Measurements from ENCODE around the gene FZR1.
A peak's percentile ranks its signal among the peaks of the same experiment; 100 is the strongest.

The FZR1 gene

DNA sequence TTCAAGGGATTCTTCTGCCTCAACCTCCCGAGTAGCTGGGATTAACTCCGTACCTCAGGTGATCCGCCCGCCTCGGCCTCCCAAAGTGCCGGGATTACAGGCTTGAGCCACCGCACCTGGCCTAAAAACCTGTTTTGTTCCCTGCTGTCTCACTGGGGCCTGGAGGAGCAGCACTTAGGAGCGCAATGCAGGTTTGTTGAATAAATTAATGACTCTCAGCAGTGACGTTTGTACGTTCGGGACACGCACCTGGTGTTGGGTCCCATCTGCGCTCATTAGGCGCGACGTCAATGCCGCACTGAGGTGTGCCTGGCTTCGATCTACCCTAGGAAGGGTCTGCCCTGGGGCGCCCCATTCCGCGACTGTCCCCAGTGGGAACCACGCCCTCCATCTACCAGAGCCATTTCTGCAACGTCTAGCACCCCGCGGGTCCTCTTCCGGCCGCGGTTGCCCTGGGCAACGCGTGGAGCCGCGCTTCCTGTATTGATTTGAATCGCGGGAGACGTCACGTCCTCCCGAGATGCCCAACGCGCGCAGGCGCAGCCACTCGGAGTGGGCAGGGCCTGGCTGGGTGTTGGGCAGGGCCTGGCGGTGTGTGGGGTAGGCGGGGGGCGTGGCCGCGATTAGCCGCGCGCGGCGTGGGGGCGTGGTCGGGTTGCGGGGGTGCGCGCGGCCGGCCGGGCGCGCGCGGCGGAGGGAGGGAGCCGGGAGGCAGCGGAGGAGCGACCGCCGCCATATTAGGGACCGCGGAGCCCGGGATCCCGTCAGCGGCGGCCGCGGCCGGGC lies at the start of gene FZR1:
Gene FZR1 (plus strand): TSS at position 714 of the 786 bp plus-strand sequence. CDS start 16,679 bp downstream, outside the sequence.
- peak; percentile 88 to 94 for ATAC-seq

DNA sequence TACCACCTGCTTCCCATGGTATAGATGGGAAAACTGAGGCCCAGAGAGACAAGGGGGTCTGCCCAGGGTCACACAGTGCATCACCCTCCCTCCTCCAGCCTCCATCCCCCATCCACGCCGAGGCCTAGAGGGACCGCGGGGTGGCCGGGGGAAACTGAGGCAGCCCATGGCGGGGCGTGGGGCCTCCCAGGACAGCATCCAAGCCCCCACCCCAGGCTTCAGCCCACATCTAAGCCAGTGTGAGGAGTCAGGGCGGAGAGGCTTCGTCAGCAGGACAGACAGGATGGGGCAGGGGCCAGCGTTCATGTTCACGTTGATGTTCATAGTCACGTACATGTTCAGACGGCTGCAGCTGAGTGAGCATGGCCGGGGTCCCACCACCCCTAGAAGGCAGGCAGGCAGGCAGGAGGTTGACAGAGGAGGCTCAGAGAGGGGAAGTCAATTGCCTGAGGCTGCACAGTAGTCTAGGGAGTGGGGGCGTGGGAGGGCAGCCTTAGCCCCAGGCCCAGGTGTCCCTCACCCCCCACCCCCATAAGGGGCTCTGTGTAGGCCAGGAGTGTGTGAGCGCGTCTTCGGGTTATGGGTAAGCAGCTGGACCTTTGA lies 49.1 kb upstream of the FZR1 start:
- no peak for ATAC-seq

DNA sequence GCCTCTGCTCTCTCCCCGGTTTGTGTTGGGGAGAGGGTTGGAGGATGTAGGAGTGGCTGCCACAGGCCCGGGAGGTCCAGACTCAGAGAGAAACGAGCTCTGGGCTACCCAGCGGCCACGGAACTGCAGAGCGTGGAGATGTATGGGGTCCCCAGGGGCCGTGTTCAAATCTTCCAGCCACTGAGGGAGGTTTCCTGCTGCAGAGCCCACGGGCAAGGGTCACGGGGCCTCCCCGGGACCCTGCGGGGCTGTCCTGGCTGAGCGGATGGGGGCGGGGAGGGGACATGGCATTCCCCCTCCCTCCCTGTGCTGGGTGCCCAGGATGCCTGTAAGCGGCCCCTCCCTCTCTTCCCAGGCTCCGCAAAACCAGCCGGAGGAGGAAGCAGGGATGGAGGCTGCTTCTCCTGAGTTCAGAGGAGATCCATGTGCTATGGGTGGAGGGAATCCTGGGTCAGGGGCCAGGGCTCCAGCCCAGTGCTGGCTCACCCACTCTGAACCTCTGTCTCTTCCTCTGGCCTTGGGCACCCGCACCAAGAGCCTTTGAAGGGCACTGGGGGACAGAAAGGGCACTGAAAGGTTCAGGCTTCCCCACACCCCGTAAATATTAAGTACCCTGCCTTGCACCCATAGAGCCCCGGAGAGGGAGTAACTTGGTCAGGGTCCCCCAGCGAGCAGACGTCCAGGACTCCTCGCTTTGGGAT lies 48.4 kb upstream of the FZR1 start:
- no peak for ATAC-seq

DNA sequence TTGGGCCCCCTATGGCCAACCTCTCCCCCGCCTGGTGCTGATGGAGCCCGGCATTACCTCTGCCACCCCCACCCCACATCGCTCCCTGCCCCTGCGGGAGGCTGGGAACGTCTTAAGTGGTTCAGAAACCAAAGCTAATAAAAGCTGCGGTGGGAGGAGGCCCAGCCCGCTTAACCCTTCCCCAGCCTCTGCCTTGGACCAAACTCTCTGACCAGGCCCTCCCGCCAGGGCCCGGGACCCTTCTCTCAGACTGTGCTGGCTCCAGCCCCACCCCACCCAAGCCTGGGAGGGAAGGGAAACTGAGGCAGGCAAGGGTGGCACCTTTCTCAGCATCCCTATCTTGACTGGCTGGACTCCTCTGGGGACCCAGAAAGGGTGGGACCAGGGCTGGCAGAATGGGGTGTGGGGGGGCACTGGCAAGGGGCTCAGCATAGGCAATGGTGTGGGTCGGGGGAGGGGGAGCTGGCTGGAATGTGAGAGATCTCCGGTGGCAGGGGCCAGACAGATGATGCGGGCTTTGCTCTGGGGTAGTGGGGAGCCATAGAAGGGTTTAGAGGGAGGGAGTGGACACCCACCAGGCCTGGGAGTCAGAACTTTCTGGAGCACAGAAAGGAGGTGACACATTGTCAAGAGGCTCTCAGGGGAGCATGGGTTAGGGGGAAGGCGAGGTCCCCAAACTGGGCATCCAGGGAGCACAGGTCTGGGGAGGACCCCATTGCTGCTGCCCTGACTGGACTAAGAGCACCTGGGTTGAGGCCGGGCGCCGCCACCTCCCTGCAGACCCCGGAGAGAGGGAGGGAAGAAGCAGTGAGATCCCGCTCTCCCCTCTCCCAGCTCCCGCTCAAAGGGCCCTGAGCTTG lies 47.7 kb upstream of the FZR1 start:
- ATAC-seq, result no peak

DNA sequence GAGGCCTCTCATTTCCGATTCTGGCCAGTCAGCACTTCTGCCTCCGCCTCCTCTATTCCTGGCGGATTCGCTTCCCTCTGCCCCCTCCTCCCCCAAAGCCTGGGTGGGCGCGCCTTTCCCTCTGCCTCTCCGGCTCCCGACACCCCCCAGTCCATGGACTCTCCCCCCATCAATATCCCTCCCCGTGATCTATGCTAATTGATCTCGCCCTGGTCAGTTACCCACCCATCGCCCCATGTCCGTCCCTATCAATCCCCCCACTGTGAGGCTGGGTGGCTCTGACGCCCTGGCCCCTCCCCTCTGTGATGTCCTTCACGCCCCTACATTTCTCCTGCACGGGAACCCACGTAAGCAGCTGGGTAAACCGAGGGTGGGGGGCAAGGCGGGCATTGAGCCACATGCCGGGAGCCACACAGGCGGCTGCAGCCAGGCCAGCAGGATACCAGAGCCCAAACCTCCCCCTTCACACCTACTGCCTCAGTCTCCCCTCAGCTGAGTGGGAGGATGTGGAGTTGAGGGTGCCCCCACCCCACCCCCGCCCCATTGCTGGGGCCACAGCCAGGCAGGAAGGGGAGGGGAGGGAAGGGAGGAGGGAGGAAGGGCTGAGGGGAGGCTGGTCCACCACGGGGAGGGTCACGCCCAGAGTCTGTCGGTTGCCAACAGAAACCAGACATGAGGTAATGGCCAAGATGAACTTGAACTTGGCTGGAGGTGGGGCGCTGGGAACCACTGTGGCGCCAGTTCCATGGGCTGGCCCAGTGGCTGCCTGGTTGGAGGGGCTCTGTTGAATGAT lies 46.8 kb upstream of the FZR1 start:
- ATAC-seq, result no peak

DNA sequence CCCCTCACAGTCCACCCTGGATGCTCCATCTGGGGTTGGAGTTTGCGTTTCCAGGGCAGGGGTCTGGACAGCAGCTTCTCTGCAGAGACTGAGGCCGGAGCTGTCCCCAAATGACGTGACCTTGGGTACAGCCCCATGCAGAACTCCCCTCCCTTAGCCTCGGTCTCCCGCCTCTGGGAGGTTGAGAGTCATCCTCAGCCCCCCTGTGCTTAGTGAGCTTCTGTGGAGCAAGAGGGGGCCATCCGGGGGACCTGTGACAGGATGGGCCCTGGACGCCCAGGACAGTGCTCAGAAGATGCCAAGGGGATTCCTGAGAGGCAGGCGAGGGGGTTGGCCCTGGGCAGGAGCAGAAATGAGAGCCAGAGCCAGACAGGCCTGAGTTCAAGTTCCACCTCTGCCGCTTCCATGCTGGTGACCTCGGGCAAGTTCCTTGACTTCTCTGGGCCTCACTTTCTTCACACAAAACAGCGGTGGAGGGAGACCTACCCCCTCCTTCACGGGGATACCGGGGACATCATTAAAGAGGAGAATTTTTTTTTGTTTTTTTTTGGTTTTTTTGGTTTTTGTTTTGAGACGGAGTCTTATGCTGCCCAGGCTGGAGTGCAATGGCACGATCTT lies 46.0 kb upstream of the FZR1 start:
- ATAC-seq, result no peak

DNA sequence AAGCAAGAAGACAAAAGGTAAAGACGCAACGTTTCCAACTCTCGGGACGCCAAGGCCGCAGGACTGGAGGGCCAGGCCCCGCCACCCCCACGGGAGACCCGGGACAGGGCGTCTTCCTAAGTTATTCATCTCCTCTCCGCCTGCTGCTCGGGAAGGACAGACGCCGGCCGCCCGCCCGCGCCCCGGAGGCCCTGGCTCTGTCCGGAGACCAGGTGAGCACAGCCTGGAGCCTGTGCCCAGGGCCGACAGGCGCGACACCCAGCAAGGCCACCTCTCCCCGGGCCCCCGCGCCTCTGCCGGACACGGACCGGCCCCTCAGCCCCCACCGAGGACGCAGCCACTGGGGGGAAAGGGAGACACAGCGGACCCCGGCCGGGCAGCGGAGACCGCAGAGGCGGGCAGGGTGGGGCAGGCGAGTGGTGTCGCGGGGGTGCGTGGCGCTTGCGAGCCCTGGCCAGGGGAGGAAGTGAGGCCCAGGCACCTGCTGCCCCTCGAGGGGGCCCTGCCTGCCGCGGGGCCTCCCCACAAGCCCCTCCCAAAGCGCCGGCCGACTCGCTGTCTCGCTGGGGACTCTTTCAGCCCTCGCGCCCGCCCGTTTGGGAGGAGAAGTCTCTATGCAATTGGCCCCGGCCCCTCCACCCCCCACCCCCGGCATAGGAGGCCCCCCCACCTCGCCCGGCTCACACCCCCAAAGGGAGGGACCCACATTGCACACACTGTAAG lies 43.0 kb upstream of the FZR1 start:
- no peak for ATAC-seq

DNA sequence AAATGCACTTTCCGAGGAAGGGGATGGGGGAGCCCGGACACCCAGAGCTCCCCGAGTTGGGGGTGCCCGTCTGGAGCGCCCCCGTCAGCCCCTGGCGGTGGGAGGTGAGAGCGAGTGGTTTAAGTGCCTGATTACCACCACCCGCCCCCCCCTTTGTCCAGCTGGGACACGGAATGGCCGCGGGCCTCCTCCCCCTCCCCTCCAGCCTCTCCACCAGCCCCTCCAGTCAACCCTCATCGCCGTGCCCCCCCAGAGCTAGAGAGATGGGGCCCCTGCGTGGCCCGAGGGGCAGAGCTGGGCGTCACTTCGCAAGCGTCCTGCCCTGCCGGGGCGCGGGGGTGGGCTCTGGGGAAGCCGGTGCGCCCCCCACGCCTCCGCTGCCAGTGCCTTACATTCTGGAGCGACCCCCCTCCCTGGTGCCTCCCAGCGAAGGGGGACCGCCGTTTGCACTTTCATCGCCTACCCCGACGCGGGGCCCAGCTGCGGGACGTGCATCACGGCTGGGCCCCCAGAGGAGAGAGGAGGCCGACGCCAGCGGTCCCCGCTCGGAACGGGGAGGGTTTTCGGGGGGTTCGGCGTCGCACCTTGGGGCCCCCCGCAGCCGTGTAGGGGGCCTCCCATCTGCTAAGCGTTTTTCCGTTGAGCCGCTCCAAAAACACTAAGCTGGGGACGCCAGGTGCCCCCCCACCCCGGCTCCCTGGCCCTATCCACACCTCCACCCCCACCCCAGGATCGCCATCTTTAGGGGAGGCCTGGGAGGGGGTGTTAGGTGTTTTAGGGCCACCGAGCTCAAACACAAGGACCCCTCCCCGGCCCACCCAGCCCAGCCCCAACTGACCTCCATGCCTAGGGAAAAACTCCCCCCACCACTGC lies 42.2 kb upstream of the FZR1 start:
- no peak for ATAC-seq

DNA sequence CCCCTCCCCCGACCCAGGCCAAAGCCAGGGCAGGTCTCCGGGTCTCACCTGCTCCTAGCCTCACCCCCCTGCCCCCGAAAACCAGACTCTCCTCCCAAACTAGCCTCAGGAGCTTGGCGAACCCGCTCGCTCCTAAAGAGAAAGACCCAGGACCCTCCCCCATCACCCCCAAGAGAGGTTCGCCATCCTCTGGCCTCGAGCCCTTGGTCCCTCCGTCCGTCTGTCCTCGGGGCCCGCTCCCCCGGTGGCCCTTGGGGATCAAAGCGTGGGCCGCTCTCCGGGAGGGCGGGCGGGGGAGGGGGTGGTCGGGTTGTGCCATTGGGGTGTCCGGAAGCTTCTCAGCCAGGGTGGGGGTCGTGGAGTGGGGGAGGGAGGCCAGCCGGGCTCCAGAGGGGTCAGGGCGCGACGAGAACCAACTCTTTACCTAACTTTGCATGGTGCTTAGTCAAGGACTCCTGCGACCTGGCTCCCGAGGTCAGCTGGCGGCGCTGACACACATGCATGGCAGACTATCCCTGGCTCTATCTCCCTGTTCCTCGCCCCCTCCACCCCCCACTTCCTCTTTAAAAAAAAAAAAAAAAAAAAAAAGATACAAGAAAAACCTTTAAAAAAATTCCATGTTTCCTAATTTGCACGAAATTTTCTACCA lies 41.4 kb upstream of the FZR1 start:
- no peak for ATAC-seq

DNA sequence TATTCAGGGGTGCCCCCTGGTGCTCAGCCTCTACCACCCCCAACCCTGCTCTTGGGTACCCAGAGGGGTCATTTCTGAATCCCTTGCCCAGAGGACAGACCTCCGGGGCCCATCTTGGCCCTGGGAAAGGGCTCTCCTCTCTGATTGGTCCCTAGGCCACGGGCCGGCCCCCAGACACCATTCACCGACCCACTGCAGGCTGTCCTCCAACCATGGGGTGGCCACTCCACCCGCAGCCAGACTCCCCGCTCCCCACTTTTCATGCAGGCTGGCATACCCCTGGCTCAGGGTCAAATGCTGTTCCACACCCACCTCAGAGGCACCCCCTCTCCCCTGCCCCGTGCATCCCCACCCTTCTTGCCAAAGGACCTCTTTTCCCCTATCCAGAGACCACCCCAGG lies 40.6 kb upstream of the FZR1 start:
- ATAC-seq, result no peak

DNA sequence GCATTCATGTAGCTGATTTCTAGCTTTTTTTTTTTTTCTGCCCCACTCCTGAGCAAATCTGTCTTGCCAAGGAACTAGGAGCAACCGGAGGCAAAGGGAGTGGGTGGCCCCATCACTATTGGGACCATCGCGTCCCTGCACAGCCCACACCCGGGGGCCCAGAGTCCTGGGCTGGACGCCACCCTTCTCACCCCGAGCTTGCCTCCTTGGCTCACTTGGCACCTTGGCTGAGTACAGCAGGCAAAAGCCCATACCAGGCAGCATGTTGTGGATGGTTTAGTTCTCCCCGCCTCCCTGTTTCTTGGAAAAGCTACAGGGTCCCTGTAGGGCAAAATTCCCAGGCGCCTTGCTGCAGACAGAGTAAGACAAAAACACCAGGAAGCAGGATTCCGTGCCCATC lies 39.5 kb upstream of the FZR1 start:
- ATAC-seq, result no peak

DNA sequence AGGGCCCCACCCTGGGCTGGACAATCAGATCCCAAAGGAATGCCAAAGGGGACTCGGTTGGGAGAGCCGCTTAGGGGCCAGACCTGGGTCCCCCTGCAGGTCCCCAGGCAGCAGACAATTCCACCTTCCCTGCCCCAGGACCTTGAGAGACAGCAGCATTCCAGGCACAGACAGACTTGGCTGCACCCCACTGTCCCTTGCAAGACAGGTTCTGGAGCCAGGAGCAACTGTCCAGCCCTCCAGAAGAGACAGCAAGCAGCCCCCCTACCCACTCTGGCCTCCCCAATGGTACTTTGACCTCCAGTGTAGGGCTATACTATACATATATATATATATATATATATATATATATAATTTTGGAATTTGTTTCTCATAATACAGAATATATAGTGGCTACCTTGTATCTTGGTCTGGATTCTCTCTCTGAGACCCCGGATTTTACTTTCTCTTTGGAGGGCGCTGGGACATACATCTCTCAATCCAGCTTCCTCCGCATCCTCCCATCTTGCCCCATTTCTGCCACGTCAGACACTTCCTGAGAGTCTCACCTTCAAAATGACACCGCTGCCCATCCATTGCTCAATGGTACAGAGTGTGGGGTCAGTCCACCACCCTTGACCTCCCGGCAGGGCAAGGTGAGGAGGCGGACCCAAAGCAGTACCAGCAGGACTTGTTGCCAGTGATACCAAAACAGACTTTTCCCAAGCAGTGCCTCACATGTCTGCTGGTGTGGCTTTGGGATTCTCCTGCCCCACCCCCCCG lies 38.5 kb upstream of the FZR1 start:
- ATAC-seq, result no peak

DNA sequence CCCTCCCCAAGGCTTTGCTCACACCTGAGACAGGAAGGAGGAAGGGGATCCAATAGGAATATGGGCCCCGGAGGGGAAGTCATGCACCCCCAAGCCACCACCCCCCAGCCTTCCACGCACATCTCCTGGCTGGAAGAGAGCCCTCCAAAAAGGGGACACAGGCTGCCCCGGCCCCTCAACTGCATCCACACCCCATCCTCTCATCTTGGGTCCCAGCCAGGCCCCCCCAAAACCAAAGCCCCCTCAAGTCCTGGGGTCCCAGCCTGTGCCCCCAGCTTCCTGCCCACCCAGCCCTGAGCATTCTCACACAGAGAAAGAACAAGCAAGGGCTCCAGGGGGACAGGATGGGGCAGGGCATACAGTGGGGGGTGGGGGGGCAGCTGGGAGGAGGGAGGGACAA lies 37.9 kb upstream of the FZR1 start:
- ATAC-seq, result no peak

DNA sequence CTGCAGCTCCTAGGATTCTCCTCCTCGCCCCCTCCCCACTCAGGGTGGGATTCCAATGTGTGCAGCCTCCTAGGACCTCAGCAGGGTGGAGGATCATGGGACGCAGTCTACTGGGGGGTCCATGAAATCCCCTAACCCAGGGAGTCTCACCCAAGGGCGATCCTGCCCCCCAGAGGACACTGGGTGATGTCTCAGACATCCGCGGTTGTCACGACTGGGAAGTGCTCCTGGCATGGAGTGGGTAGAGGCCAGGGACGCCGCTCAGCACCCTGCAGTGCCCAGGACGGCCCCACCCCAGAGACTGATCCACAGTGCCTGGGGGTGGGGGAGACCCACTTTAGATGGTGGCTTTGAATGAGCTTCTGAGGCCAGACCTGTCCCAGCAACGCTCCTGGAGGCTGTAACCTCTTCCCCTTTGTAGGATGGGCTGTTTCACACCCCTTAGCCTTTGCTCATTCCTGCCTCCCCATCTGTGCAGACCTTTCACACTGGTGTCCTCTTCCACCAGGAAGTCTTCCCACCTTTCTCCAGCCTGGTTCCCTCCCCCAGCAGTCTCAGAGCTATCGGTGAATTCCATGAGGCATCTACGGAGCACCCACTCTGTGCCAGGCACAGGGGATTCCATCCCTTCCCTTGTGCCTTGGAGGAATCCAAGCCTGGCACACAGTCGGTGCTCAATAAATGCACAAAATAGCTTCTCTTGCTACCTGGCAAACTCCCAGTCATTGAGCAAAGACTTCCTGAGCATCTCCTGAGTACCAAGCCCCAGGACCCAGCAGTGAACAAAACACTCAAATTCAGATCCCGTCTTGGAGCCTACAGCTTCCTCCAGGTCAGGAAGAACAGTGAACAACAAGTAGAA lies 36.2 kb upstream of the FZR1 start:
- ATAC-seq, result no peak

DNA sequence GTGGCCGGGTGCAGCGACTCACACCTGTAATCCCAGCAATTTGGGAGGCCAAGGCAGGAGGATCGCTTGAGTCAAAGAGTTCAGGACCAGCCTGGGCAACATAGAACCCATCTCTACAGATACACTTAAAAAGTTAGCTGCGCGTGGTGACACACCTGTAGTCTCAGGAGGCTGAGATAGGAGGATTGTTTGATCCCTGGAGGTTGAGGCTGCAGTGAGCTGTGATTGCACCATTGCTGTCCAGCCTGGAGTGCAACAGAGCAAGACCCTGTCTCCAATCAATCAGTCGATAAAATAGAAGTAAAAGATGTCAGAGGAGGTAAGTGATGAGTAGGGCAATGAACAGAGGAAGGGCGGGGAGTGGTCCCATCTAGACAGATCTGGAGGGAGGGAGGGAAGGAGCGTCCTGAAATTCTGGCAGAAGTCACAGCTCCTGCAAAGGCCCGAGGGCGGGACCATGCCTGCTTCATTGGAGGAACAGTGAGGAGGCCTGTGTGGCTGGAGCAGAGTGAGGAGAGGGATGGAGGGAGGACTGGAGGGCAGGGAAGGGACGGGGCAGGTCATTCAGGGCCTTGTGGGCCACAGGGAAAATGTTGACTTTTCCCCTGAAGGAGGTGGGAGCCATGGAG lies 35.5 kb upstream of the FZR1 start:
- ATAC-seq, result no peak

DNA sequence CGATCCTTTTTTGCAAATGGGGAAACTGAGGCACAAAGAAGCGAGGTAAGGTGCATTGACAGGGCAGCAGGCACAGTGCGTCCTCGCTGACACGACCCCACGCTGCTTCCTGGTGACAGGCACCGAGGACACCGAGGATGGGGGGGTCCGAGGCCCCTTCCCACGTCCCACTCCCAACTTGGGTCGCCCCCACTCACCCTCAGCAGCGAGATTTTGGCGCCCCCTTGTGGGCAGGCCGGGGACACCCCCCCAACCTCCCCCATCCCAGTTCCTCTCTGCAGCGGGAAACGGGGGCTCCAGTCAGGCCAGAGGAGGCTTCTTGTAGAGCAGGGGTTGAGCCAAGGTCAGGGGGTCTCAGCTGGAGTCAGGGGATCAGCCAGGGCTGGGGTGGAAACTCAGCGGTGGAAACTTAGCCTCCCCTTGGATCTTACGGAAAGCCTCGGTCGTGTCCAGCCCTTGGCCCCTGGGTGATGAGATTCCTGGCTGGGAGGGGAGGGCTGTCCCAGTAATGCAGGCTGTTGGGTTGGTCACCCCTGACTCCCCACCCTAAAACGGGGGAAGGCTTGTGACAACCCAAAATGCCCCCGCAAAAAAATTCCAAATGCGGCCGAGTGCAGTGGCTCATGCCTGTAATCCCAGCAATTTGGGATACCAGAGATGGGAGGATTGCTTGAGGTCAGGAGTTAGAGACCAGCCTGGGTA lies 34.0 kb upstream of the FZR1 start:
- ATAC-seq, result no peak
